ENCODE data around the gene SULT2B1.
"Not testable (repeated sequence)": the region's sequence is repeated elsewhere in the genome, so short reads cannot be mapped to it uniquely, and the experiment has no call there.

SULT2B1 gene

GRCh38 chr19:48618916-48619691, 67.1 kb downstream of the SULT2B1 start, which contains the start of the genes RPL18 and SPHK2:
Gene RPL18 (minus strand): TSS chr19:48619178. CDS start chr19:48619143, 35 bp downstream.
Gene SPHK2 (plus strand): TSS chr19:48619506. CDS start chr19:48620515, 1,009 bp downstream.
- DNase-seq (ENCODE audit: low read depth), result peak; percentile 91

DNA sequence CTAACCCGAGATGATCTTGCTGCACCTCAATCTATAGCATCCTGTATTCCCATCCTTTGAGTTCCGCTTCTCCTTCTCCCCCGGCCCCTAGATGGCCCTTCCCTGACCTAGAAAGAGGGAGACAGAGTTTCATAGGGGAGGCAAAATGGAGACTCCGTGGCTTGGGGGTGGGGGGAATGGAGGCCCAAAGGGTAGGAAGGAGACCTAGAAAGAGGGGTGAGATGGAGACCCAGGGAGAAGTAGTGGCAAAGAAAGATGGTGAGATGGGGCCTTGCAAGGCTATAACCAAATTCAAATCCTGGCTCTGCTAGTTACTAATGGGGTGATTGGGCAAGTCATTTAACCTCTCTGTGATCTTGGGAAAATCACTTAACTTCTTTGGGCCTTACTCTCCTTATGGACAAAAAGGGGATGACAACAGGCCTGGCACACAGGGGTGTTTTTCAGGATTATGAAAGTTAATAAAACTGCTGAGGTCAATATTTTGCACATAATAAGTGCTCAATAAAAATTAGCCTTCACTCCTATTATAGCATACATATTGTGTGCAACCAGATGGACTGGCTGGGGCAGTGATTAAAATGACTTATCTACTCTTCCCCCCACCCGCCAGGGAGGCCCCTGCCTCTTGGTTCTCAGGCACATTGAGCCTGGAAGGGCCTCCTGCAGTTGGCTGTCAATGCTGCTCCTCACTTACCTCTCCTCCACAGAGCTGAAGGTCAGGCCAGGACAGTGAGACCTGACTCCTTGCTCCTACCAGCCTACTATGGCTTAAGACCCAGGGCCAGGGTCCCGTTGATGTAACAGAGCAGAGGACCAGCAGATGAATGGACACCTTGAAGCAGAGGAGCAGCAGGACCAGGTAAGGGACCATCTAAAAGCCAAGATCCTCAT, 68.0 kb downstream of the SULT2B1 start:
- no peak for DNase-seq (ENCODE audit: low read depth)

DNA sequence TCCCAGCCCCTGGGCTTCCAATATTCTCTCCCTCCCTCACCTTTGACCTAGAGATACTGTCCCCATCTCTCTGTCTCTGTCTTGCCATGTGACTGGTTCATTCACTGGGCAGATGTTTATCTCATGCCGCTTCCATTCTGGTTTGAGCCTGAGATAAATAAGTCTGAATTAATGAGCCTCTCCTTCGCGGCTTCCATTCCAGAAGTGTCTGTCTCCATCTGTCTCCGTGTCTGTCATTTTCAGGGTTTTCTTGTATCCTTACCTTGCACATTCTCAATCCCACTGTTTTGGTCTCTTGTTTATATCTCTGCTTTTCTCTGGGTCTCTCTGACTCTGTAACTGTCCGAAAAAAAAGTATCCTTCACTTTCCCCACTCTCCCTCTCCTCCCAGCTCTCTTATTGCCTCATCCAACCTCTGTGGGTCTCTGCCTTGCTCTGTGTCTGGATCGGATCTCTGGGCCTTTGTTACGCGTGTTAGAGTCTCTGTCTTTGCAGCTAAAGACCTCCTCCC, 71.6 kb downstream of the SULT2B1 start:
- DNase-seq (ENCODE audit: low read depth), result no peak

DNA sequence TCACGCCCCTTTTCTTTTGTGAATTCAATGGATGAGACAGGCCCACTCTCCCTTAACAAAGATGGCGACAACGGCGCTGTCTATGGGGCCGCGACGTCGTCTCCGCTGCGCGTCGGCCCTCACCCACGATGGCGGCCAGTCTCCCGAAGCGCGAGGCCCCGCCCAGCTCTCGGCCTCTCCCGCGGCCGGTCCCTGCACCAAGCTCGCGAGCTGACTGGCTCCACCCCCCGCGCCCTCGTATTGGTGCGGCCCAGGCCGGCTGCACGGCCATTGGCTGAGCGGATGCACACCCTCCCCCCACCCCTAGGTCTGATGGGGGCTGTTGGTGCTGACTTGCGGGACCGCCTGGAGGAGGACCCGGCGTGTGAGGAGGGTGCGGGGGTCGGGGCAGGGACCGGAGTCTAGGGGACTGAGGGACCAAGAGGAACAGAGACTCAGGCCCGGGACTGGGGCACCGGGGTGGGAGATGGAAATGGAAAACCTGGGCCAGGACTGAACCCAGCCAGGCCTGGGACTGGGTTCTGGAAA, 72.2 kb downstream of the SULT2B1 start:
- peak; percentile 91 for DNase-seq (ENCODE audit: low read depth)

GRCh38 chr19:48624791-48625723, 73.1 kb downstream of the SULT2B1 start:
- DNase-seq (ENCODE audit: low read depth), result no peak

- DNase-seq (ENCODE audit: low read depth), result no peak
Observed at GRCh38 chr19:48625891-48626327, 73.9 kb downstream of the SULT2B1 start.

- DNase-seq (ENCODE audit: low read depth), result no peak
Observed at GRCh38 chr19:48627201-48627864, 75.4 kb downstream of the SULT2B1 start.

DNA sequence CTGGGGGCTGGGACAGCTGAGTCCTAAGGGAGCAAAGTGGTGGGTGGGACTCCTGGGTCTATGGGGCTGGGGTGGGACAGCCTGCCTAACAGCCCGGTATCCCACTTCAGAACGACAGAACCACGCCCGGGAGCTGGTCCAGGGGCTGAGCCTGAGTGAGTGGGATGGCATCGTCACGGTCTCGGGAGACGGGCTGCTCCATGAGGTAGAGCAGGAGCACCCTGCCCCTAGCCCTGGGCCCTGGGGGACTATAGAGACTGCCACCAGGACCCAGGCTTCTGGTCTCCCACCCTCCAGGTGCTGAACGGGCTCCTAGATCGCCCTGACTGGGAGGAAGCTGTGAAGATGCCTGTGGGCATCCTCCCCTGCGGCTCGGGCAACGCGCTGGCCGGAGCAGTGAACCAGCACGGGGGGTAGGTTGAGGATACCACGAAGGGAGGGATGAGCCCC, 75.9 kb downstream of the SULT2B1 start:
- no peak for DNase-seq (ENCODE audit: low read depth)

DNA sequence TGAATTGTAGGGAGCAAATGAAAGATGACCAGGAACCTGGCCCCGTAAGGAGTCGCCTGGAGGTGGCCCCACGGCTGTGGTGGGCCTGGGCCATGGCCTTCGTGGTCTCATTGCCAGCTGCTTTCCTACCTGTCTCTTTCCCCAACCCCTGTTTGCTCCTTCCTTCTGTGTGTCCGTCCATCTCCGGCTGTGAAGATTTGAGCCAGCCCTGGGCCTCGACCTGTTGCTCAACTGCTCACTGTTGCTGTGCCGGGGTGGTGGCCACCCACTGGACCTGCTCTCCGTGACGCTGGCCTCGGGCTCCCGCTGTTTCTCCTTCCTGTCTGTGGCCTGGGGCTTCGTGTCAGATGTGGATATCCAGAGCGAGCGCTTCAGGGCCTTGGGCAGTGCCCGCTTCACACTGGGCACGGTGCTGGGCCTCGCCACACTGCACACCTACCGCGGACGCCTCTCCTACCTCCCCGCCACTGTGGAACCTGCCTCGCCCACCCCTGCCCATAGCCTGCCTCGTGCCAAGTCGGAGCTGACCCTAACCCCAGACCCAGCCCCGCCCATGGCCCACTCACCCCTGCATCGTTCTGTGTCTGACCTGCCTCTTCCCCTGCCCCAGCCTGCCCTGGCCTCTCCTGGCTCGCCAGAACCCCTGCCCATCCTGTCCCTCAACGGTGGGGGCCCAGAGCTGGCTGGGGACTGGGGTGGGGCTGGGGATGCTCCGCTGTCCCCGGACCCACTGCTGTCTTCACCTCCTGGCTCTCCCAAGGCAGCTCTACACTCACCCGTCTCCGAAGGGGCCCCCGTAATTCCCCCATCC, 76.7 kb downstream of the SULT2B1 start:
- no peak for DNase-seq (ENCODE audit: low read depth)

DNA sequence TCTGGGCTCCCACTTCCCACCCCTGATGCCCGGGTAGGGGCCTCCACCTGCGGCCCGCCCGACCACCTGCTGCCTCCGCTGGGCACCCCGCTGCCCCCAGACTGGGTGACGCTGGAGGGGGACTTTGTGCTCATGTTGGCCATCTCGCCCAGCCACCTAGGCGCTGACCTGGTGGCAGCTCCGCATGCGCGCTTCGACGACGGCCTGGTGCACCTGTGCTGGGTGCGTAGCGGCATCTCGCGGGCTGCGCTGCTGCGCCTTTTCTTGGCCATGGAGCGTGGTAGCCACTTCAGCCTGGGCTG, 77.3 kb downstream of the SULT2B1 start:
- no peak for DNase-seq (ENCODE audit: low read depth)

DNA sequence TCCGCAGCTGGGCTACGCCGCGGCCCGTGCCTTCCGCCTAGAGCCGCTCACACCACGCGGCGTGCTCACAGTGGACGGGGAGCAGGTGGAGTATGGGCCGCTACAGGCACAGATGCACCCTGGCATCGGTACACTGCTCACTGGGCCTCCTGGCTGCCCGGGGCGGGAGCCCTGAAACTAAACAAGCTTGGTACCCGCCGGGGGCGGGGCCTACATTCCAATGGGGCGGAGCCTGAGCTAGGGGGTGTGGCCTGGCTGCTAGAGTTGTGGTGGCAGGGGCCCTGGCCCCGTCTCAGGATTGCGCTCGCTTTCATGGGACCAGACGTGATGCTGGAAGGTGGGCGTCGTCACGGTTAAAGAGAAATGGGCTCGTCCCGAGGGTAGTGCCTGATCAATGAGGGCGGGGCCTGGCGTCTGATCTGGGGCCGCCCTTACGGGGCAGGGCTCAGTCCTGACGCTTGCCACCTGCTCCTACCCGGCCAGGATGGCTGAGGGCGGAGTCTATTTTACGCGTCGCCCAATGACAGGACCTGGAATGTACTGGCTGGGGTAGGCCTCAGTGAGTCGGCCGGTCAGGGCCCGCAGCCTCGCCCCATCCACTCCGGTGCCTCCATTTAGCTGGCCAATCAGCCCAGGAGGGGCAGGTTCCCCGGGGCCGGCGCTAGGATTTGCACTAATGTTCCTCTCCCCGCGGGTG, 77.8 kb downstream of the SULT2B1 start:
- DNase-seq (ENCODE audit: low read depth), result no peak

DNA sequence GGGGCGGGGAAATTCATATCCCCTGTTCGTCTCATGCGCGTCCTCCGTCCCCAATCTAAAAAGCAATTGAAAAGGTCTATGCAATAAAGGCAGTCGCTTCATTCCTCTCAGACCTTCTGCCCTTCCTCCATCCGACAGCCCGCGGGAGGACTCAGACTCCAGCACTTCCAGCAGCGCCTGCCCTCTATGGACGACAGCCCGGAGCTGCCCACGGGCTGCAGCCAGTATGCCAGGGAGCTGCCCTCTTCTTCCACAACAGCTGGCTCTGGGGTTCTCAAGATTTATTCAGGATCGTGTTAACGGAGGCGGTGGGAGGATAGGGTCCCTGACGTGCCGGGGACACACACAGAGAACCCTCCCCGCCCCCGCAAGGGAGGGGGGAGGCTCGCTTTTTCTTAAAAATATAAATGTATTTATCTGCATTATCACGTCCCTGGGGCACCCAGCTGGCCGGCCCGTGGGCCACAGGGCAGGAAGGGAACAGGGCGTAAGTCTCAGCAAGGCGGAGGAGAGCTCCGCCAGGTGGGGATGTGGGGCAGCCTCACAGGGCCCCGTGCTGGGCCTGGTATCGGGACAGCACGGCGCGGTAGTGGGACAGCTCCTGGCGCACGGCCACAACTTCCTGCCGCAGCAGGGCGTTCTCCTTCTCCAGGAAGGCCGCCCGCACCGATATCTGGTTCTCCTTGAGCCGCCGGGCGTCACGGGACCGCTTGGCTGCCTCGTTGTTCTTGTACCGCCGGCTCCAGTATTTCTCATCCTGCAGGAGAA, 78.5 kb downstream of the SULT2B1 start:
- DNase-seq (ENCODE audit: low read depth), result no peak

- no peak for DNase-seq (ENCODE audit: low read depth)
Observed at GRCh38 chr19:48631225-48631624, 79.3 kb downstream of the SULT2B1 start.

DNA sequence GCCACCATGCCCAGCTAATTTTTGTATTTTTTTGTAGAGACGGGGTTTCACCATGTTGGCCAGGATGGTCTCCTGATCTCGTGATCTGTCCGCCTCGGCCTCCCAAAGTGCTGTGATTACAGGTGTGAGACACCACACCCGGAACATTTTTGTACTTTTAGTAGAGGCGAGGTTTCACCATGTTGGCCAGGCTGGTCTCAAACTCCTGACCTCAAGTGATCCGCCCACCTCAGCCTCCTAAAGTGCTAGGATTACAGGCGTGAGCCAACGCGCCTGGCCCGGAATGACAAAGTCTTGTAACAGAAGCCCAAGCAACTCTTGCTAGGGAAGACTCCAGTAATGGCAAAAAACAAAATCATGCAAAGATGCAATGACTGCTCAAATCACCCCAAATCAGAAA, 80.3 kb downstream of the SULT2B1 start:
- DNase-seq (ENCODE audit: low read depth), result not testable (repeated sequence)

DNA sequence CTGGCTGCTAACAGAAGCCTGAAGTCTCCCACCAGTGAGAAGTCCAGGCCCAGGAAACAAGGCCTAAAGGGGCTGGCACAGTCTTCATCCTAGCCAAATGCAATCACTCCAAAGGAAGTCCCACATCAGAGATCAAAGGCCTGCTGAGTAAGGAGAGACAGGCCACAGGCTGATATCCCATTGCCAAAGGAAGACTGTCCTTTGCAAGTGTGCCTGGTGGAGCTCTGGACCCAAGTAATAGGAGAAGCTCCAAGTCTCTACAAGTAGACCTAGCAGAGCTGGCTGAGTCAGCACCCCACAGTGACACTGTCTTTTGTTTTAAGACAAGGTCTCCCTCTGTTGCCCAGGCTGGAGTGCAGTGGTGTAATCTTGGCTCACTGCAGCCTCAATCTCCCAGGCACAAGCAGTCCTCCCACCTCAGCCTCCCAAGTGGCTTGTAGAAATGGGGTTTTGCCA, 80.7 kb downstream of the SULT2B1 start:
- no peak for DNase-seq (ENCODE audit: low read depth)

DNA sequence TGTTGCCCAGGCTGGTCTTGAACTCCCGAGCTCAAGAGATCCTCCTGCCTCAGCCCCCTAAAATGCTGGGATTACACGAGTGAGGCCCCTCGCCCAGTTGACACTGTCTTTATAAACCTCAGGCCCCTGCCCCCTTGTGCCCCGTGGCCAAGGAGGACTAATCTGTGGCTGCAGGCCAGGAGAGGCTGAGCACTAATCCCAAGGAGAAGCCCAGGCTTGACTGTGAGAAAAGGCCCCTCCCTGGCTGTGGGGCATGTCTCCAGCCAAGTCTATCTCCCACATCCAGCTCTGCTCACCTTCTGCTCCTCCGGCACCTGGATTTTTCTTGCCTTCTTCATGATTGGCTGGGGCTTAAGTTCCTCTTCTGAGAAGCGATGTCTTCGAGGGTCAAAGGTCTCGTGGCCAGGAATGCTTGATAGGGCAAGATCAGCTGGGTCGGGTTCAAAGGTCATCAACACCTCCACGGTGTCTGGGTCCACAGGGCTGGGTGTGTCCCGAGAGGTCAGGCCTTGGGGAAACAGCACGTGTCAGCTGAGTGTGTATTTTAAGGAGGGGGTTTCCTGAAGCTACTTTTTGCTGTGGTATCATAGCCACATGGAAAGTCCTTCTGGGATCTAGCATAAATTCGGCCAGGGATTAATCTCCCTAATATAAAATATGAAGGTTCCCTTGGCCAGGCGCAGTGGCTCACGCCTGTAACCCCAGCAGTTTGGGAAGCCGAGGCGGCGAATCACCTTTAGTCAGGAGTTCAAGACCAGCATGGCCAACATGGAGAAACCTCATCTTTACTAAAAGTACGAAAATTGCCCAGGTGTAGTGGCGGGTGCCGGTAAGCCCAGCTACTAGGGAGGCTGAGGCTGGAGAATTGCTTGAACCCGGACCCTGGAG, 81.4 kb downstream of the SULT2B1 start:
- no peak for DNase-seq (ENCODE audit: low read depth)

GRCh38 chr19:48634036-48634342, 82.0 kb downstream of the SULT2B1 start:
- DNase-seq (ENCODE audit: low read depth), result no peak

Data from stimulated activated CD8-positive, alpha-beta memory T cell treated with anti-CD3 and anti-CD28 coated beads, Interleukin-12 subunit alpha, Interleukin-12 subunit beta, amount 100 ng/mL, for 1 hour (primary cell).